Left forelimb (tissue), 1 donor: ENCODE results near the gene PSMD13.

ENCODE experiments used
- DNase-seq: peaks from one replicate; pipeline ENCODE4 v3.0.0-alpha.2; 2018; ENCODE audit warnings: low spot score

PSMD13 gene

GRCh38 chr11:272931-273198 lies 36.1 kb downstream of the PSMD13 start:
- DNase-seq, result no peak

GRCh38 chr11:276219-276618 lies 39.4 kb downstream of the PSMD13 start:
- DNase-seq, result no peak

GRCh38 chr11:278001-278951 lies 41.5 kb downstream of the PSMD13 start, which contains the start of gene NLRP6:
NLRP6 (plus strand) TSS chr11:278407; CDS start chr11:278570, 163 bp downstream.
- DNase-seq, result peak; percentile 57

GRCh38 chr11:279040-279965 lies 42.5 kb downstream of the PSMD13 start:
- DNase-seq, result peak; percentile 45

- peak; percentile 64 for DNase-seq
These were observed 43.4 kb downstream of the PSMD13 start for GRCh38 chr11:279966-280705.

GRCh38 chr11:280706-281485 lies 44.1 kb downstream of the PSMD13 start:
- peak; percentile 56 for DNase-seq

- peak; percentile 57 for DNase-seq
These were observed 44.8 kb downstream of the PSMD13 start for GRCh38 chr11:281486-282161.

GRCh38 chr11:282171-282570 lies 45.4 kb downstream of the PSMD13 start:
- DNase-seq, result peak; percentile 46

- peak; percentile 6 for DNase-seq
These were observed 46.0 kb downstream of the PSMD13 start for GRCh38 chr11:282630-283360.

GRCh38 chr11:283405-284104 lies 46.8 kb downstream of the PSMD13 start:
- peak; percentile 12 for DNase-seq

- peak; percentile 62 for DNase-seq
These were observed 47.6 kb downstream of the PSMD13 start for GRCh38 chr11:284105-285020.

- DNase-seq, result peak; percentile 58
These were observed 48.5 kb downstream of the PSMD13 start for GRCh38 chr11:285021-285893.

- DNase-seq, result no peak
These were observed 49.1 kb downstream of the PSMD13 start for GRCh38 chr11:285894-286220.

GRCh38 chr11:286977-287820 lies 50.4 kb downstream of the PSMD13 start:
- peak; percentile 33 for DNase-seq

- DNase-seq, result peak; percentile 9
These were observed 51.2 kb downstream of the PSMD13 start for GRCh38 chr11:287821-288477.
